GM18868 (cell line): Measurements from ENCODE around the gene GIMAP4.
"Not testable (repeated sequence)": the region's sequence is repeated elsewhere in the genome, so short reads cannot be mapped to it uniquely, and the experiment has no call there.

ENCODE experiments used
- ATAC-seq: cut with Tn5 transposase; IDR thresholded peaks from one replicate; pipeline ENCODE4 v1.9.1; 2021; ENCODE audit warnings: mild to moderate bottlenecking, moderate library complexity; ENCODE audit not compliant: unreplicated experiment

GIMAP4 gene

GRCh38 chr7:150567169-150567568, at the start of gene GIMAP4:
TSS of gene GIMAP4 (plus strand) at chr7:150567390. CDS start at chr7:150569902, 2,512 bp downstream.
- no peak for ATAC-seq

GRCh38 chr7:150519310-150519709, 47.9 kb upstream of the GIMAP4 start:
- ATAC-seq: no peak

- no peak for ATAC-seq
Measured at GRCh38 chr7:150520145-150520544, 47.0 kb upstream of the GIMAP4 start.

- ATAC-seq: not testable (repeated sequence)
Measured at GRCh38 chr7:150522931-150523330, 44.3 kb upstream of the GIMAP4 start.

- no peak for ATAC-seq
Measured at GRCh38 chr7:150524018-150524417, 43.2 kb upstream of the GIMAP4 start.

- ATAC-seq: no peak
Measured at GRCh38 chr7:150531704-150532103, 35.5 kb upstream of the GIMAP4 start.

GRCh38 chr7:150538259-150538658, 28.9 kb upstream of the GIMAP4 start:
- no peak for ATAC-seq

- no peak for ATAC-seq
Measured at GRCh38 chr7:150553163-150553562, 14.0 kb upstream of the GIMAP4 start.

GRCh38 chr7:150556521-150557138, 10.6 kb upstream of the GIMAP4 start:
- no peak for ATAC-seq

GRCh38 chr7:150560486-150560885, 6.7 kb upstream of the GIMAP4 start:
- no peak for ATAC-seq

GRCh38 chr7:150562919-150563318, 4.3 kb upstream of the GIMAP4 start:
- ATAC-seq: no peak

- no peak for ATAC-seq
Measured at GRCh38 chr7:150564006-150564405, 3.2 kb upstream of the GIMAP4 start.

GRCh38 chr7:150564566-150564965, 2.6 kb upstream of the GIMAP4 start:
- no peak for ATAC-seq

- no peak for ATAC-seq
Measured at GRCh38 chr7:150565239-150565638, 2.0 kb upstream of the GIMAP4 start.

- no peak for ATAC-seq
Measured at GRCh38 chr7:150566123-150566522, 1.1 kb upstream of the GIMAP4 start.

GRCh38 chr7:150566572-150566971, 618 bp upstream of the GIMAP4 start:
- no peak for ATAC-seq

- no peak for ATAC-seq
Measured at GRCh38 chr7:150567871-150568301, 696 bp downstream of the GIMAP4 start.

GRCh38 chr7:150568714-150569113, 1.5 kb downstream of the GIMAP4 start:
- no peak for ATAC-seq

GRCh38 chr7:150569245-150569955, 2.2 kb downstream of the GIMAP4 start:
- ATAC-seq: no peak

GRCh38 chr7:150570556-150571465, 3.6 kb downstream of the GIMAP4 start:
- ATAC-seq: no peak

- no peak for ATAC-seq
Measured at GRCh38 chr7:150572496-150572895, 5.3 kb downstream of the GIMAP4 start.
